NCI-H82 (cell line): ENCODE data around the gene C9orf43.
"Not testable (repeated sequence)": the region's sequence is repeated elsewhere in the genome, so short reads cannot be mapped to it uniquely, and the experiment has no call there.

Experiments
- DNase-seq: peaks from one replicate; lab custom pipeline; 2025; lab: John Stamatoyannopoulos, UW

The C9orf43 gene

DNA sequence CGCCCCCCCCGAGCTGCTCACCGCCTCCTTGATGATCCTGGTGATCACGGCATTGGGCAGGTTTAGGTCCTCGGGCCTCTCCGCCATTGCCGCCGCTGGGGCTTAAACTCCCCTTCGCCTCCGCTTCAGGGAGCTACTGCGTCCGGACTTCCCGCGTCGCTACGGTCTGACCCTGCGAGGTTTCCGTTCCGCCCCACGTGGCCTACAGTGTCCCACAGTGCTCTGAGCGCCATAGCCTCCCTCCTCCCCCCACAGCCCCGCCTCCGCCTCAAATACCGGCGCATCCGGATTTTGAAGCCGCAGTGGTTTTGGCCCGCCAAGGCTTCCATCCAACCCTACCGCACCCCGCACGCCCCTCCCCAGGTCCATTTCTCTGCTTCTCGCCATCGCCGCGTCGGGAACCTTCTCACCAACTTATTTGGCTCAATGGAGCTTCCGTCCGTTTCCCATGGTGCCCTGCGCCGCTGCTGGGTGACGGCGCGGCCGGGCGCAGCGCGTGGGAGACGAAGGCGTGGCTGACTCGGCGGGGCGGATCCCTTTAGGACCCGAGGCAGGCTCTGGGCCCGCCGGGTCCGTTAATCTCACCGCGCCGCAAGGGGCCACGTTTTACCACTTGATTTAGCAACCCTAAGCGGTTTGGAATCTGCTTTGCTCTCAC, at the start of gene C9orf43, which contains the start of gene POLE3:
C9orf43 (plus strand) TSS at position 541 of the 658 bp plus-strand sequence. CDS start 2,747 bp downstream, outside the sequence.
POLE3 (minus strand) TSS at position 469 of the 658 bp plus-strand sequence; CDS start at position 87, 382 bp downstream.
- peak; percentile 98 for DNase-seq

GRCh38 chr9:113361304-113362018, 49.1 kb upstream of the C9orf43 start:
- no peak for DNase-seq

DNA sequence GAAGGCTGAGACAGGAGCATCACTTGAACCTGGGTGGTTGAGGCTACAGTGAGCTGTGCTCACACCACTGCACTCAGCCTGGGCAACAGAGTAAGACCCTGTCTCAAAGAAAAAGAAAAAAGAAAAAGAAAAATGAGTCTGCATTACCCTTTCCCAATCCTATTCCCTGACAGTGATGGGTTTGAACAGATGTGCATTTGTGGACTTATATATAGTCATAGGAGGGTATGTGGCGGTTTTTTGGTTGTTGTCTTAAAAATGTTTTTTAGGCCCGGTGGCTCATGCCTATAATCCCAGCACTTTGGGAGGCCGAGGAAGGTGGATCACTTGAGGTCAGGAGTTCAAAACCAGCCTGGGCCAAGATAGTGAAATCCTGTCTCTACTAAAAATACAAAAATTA, 47.2 kb upstream of the C9orf43 start:
- no peak for DNase-seq

DNA sequence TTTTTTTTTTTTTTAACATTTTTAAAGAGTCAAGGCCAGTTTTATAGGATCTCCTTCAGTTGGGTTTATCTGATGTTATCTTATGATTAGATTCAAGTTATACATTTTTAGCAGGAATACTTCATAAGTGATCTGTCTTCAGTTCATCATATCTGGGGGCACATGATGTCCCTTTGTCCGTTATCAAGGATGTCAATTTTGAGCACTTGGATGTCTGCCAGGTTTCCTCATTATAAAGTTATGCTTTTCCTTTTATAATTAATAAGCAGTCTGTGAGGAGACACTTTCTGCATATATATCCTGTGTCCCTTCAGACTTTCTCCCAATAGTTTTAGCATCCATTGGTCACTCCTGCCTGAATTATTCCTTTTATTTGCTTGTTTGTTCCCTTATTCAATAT, 45.6 kb upstream of the C9orf43 start:
- no peak for DNase-seq

DNA sequence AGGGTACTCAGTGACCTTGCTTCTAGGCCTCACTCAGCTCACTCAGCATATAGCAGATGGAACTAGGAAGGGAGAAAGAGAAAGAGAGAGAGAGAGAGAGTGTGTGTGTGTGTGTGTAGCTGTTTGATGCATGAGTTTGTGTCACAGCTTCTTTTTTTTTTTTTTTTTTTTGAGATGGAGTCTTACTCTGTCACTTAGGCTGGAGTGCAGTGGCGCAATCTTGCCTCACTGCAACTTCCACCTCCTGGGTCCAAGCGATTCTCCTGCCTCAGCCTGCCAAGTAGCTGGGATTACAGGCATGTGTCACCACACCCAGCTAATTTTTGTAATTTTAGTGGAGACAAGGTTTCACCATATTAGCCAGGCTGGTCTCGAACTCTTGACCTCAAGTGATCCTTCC, 44.9 kb upstream of the C9orf43 start:
- DNase-seq, result not testable (repeated sequence)

DNA sequence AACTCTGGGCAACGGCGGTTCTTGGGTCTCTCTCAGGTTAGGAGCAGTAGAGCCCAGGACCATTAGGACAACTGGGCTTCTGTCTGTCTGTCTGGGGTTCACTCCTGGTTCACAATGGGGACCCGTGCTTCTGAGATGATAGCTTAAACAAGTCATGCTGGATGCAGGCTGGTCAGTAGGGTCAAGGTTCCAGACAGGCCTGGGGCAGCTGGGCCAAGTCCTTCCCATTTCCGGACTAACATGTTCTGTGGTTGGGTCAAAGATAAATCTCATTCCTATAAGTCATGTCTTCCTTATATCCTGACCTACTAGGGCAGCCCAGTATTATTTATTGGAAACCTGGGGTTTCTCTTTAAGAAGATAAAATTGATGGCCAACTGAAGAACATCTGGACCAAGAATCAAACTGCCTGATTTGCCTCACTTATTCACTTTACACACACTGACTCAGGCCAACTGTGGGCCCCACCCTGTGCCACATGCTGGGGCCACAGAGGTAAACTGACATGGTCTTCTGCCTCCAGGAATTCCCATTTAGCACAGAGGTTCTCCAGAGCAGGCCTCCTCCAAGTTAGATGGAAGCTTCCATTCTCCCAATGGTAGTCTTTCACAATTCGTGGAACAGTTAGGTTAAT, 42.1 kb upstream of the C9orf43 start:
- no peak for DNase-seq

DNA sequence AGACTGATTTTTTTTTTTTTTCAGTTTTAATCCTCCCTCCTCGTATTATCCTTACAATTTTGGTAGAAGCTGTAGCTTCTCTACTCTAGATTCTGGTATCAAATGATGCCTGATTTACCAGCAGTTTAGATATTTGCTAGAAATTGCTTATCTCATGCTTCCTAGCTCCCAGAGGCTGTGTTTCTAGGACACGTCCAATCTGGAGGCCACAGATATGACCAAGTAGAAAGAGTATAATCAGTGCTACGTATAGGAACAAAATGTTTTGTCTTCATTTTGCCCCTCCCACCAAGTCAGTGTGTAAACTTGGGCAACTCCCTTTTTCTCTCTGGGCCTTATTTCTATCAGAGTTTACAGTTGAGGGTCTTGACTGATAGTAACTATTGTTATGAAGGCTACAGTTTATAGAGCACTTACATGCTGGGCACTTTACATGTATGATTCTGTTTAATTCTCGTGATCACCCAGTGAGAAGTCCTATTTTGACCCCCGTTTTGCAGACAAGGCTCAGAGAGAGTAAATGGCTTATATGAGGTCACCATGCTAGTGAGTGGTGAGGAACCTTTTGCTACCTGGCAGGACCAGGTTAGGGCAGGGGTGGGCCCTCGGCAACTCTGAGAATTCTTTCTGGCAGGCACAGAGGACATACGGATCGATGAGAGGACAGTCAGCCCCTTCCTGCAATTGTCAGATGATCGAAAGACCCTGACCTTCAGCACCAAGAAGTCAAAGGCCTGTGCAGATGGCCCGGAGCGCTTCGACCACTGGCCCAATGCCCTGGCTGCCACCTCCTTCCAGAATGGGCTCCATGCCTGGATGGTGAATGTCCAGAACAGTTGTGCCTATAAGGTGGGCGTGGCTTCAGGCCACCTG, 41.3 kb upstream of the C9orf43 start:
- no peak for DNase-seq

DNA sequence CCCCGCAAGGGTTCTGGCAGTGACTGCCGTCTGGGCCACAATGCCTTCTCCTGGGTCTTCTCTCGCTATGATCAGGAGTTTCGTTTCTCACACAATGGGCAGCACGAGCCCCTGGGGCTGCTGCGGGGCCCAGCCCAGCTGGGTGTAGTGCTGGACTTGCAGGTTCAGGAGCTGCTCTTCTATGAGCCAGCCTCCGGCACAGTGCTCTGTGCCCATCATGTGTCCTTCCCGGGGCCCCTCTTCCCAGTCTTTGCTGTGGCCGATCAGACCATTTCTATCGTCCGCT, 40.7 kb upstream of the C9orf43 start:
- no peak for DNase-seq

GRCh38 chr9:113370806-113371325, 39.7 kb upstream of the C9orf43 start:
- no peak for DNase-seq

GRCh38 chr9:113372059-113372458, 38.5 kb upstream of the C9orf43 start:
- DNase-seq, result no peak

DNA sequence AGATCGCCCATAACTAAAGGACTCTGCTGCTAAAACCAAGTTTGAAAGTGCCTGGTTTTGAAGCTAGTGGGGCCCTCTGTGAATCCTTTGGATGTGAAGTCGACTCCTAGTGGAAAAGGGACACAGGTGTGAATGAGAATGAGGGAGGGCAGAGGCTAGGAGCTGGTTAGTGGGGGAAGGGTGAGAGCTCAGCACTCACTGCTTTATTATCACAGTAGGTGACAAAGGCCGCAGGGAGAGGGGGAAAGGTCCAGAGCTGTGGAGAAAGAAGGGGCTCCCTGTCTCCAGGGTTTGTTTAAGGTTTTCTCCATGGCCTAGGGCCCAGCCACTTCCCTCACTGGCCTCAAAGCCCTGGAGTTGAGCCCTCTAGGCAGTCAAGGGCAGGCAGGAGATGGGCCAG, 37.3 kb upstream of the C9orf43 start:
- DNase-seq, result no peak

DNA sequence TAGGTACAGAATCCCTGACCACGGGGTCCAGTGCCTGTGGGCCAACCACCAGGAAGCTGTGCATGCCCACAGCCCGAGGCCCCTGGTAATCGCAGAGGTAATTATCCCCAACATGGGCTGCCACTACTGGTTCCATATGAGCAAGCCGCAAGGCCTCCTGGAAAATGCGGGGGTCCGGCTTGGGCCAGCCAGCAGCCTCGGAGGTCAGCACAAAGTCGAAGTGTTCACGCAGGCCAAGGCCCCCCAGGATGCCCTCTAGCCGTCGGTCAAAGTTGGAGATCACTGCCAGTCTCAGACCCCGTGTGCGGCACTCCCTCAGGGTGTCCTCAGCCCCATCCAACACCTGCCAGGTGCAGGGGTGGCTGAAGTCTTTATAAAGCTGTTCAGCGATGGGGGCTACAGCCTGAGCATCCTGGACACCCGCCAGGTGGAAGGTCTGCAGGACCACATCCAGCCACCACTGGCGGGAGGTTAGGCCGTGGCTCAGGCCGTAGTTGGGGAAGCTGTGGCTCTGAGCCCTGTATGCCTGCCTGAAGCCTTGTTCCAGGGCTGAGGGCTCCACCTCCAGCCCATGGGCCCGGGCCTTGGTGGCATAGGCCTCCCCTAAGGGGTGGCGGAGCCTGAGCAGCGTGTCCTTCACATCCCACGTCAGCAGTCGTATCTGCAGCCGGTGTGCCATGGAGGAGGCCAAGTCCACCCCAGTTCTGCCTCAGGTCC, 36.7 kb upstream of the C9orf43 start:
- no peak for DNase-seq

GRCh38 chr9:113375057-113376023, 35.2 kb upstream of the C9orf43 start:
- no peak for DNase-seq

- DNase-seq, result peak; percentile 89
These were observed 33.6 kb upstream of the C9orf43 start, which contains the start of gene HDHD3 for GRCh38 chr9:113376634-113377567. HDHD3 (minus strand) TSS chr9:113376986; CDS start chr9:113374354, 2,632 bp downstream.

- DNase-seq, result not testable (repeated sequence)
These were observed 31.3 kb upstream of the C9orf43 start for GRCh38 chr9:113379094-113379828.

GRCh38 chr9:113379829-113380210, 30.7 kb upstream of the C9orf43 start:
- not testable (repeated sequence) for DNase-seq

- no peak for DNase-seq
These were observed 29.6 kb upstream of the C9orf43 start for GRCh38 chr9:113380869-113381378.

- DNase-seq, result not testable (repeated sequence)
These were observed 29.1 kb upstream of the C9orf43 start for GRCh38 chr9:113381441-113381840.
